Spleen (tissue), 11 donors: ENCODE measurements around the gene SLC9A8. TPM values are rescaled to one million over a fixed set of nuclear protein-coding genes. Genes with fewer than 3 reads are reported as not detected.

Source experiments
- DNase-seq: peaks from one replicate; pipeline ENCODE4 v3.0.0-alpha.2; 2020
- H3K27ac ChIP-seq, 8 donors: fragments of 200-600 bp; sonication (generic) in 7 of 8; 1 replicate in 4 of 8; 2 replicates in 4 of 8; pipeline versions ENCODE4 v1.5.0 to v1.8.0; 2016 to 2021; ENCODE audit warnings: inconsistent platforms in 4 of 8, mild to moderate bottlenecking in 4 of 8, moderate library complexity in 1 of 8
- H3K27me3 ChIP-seq, 7 donors: fragments of 200-600 bp; sonication (generic) in 6 of 7; replicated peaks in 1 of 7; 1 replicate in 4 of 7; 2 replicates in 3 of 7; pipeline versions ENCODE4 v1.5.0 to v1.8.0; 2016 to 2021; ENCODE audit warnings: inconsistent platforms in 3 of 7, mild to moderate bottlenecking in 1 of 7
- H3K36me3 ChIP-seq, 6 donors: fragments of 200-600 bp; sonication (generic) in 5 of 6; 1 replicate in 4 of 6; 2 replicates in 2 of 6; pipeline versions ENCODE4 v1.5.0 to v1.8.0; 2016 to 2021; ENCODE audit warnings: inconsistent platforms in 2 of 6
- H3K4me1 ChIP-seq, 6 donors: fragments of 200-600 bp; sonication (generic) in 5 of 6; 1 replicate in 3 of 6; 2 replicates in 3 of 6; pipeline versions ENCODE4 v1.5.0 to v1.8.0; 2016 to 2021; ENCODE audit warnings: inconsistent platforms in 3 of 6
- H3K4me3 ChIP-seq, 8 donors: fragments of 200-600 bp; sonication (generic) in 7 of 8; 1 replicate in 4 of 8; 2 replicates in 4 of 8; pipeline versions ENCODE4 v1.5.0 to v1.8.0; 2016 to 2021; ENCODE audit warnings: inconsistent platforms in 4 of 8, mild to moderate bottlenecking in 4 of 8, moderate library complexity in 2 of 8
- H3K9me3 ChIP-seq, 8 donors: fragments of 200-600 bp; sonication (generic) in 7 of 8; 1 replicate in 4 of 8; 2 replicates in 4 of 8; pipeline versions ENCODE4 v1.5.0 to v1.8.0; 2016 to 2021; ENCODE audit warnings: inconsistent platforms in 4 of 8
- CTCF ChIP-seq, 11 experiments: fragments of 200-600 bp in 7 of 11; fragments of 450-650 bp in 4 of 11; sonication (generic) in 4 of 11; IDR thresholded peaks in 8 of 11; conservative IDR thresholded peaks in 3 of 11; 1 replicate in 7 of 11; 2 replicates in 4 of 11; pipeline versions ENCODE4 v1.4.0 to v1.8.0; 2016 to 2021; ENCODE audit warnings: antibody characterized with exemption in 11 of 11, inconsistent platforms in 4 of 11, mild to moderate bottlenecking in 1 of 11
- POLR2A ChIP-seq, 3 donors: fragments of 450-650 bp; IDR thresholded peaks; one replicate each; pipeline ENCODE4 v1.5.1; 2017; ENCODE audit warnings: antibody characterized with exemption in 3 of 3, mild to moderate bottlenecking in 1 of 3
- POLR2AphosphoS5 ChIP-seq, 3 donors: sonication (generic); formaldehyde crosslinking; IDR thresholded peaks; one replicate each; pipeline ENCODE4 v1.5.1; 2017; ENCODE audit warnings: antibody characterized with exemption in 3 of 3
- WGBS, 5 donors: extraction: QIAGEN DNeasy Blood & Tissue Kit in 3 of 5; methylation state at CpG; one replicate each; pipeline versions ENCODE4 v1.1.5 to v1.1.7; 2013 to 2018; 5-methylcytosine and 5-hydroxymethylcytosine counted together
- intact Hi-C: fragments of 100-400 bp; cut with DNase I; formaldehyde crosslinking; loops from one replicate; pipeline ENCODE4 v1.15.0; 2023; ENCODE audit warnings: low total_unique reads
- polyA plus RNA-seq, 3 donors: library from polyadenylated mRNA; stranded (reverse); fragments of 200-250 nt; gene quantifications; one replicate each; pipeline ENCODE4 v1.2.1, GENCODE V29; 2013
- total RNA-seq, 7 donors: library from RNA; depleted of rRNA in 3 of 7; stranded (reverse); fragments of >200 nt in 3 of 7; fragmentation: NEBNext Ultra II Directional in 4 of 7; extraction: Animal tissue kit (Norgen Biotek cat#: 25700) in 4 of 7; gene quantifications; one replicate each; pipeline versions ENCODE4 v1.1.0 to v1.2.1, GENCODE V29; 2016 to 2021
- donor health status: healthy with polysubstance abuse.
- donor health status: DM: no; HTN: no; CAD: no; lungs with moderate emphysema.
- donor health status: DM: no; HTN: no; CAD: no.
- donor health status: Bipolar disorder and iron deficiency.
- donor health status: healthy.
- donor health status: DM: no; HTN: no; CAD: no.
- donor health status: DM: yes; HTN: yes; CAD: no.

SLC9A8 gene
- total and polyA plus RNA-seq, 10 donors = 4.6 to 35.3 (median 22.3) TPM

DNA sequence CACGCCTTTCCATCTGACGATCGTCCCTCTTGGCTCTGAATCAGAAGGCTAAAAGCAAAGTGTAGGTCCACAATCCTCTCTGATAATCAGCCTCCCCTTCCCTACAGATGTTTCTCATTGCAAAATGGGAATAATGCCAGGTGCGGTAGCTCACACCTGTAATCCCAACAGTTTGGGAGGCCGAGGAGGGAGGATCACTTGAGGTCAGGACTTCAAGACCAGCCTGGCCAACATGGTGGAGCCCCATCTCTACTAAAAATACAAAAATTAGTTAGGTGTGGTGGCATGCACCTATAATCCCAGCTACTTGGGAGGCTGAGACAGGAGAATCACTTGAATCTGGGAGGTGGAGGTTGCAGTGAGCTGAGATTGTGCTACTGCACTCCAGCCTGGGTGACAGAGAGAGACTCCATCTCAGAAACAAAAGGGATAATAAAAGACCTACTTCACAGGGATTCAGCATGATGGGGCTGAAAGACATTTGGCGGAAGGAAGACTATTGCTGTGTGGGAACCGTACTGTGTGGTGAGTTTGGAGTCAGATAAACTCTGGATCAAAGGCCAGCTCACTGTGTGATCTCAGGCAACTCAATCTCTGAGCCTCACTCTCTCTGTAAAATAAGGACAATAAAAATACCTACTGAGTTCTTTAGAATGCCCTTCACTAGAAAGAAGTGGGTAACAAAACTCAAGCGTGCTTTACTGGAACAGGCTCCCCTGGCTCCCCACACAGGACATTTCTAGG, 15.9 kb upstream of the SLC9A8 start:
- no peak for DNase-seq
- intact Hi-C loops = no loop called here

GRCh38 chr20:49797344-49797615, 15.3 kb upstream of the SLC9A8 start:
- Histone ChIP-seq H3K27me3 (no peaks in the 10 kb centered on the region), H3K27ac (no peak overlapping the region), H3K4me1 (peaks cover 23 to 65% (median 50%) of the 10 kb centered on the region in 6 donors), H3K9me3 (no peaks in the 10 kb centered on the region), H3K4me3 (no peak overlapping the region), H3K36me3 (no peaks in the 10 kb centered on the region)
- TF ChIP-seq POLR2A (IDR thresholded peaks at IDR 0.05) (no peak), CTCF (IDR thresholded peaks at IDR 0.05 in 8 of 11, conservative IDR thresholded peaks at IDR 0.05 in 3 of 11) (no peak), POLR2AphosphoS5 (IDR thresholded peaks at IDR 0.05) (no peak)
- intact Hi-C loops = no loop called here
- no peak for DNase-seq
- WGBS, 5 donors = 82 to 93% (median 87%) methylated on average over 6 of the region's 6 CpGs

More for the DNA sequence above, 15.9 kb upstream of the SLC9A8 start:
- Histone ChIP-seq H3K27me3 (no peaks in the 10 kb centered on the region), H3K27ac (no peak overlapping the region), H3K4me3 (no peak overlapping the region), H3K4me1 (peaks cover 22 to 65% (median 48%) of the 10 kb centered on the region in 6 donors), H3K9me3 (no peaks in the 10 kb centered on the region), H3K36me3 (no peaks in the 10 kb centered on the region)
- 87 to 94% (median 92%) methylated on average over 8 of the region's 8 CpGs for WGBS, 5 donors
- no peak for TF ChIP-seq POLR2A (IDR thresholded peaks at IDR 0.05)
- TF ChIP-seq POLR2AphosphoS5 (IDR thresholded peaks at IDR 0.05) = no peak
- no peak for TF ChIP-seq CTCF (IDR thresholded peaks at IDR 0.05 in 8 of 11, conservative IDR thresholded peaks at IDR 0.05 in 3 of 11)

GRCh38 chr20:49798718-49799117, 13.9 kb upstream of the SLC9A8 start:
- TF ChIP-seq POLR2A (IDR thresholded peaks at IDR 0.05) = no peak
- no peak for TF ChIP-seq POLR2AphosphoS5 (IDR thresholded peaks at IDR 0.05)
- no peak for TF ChIP-seq CTCF (IDR thresholded peaks at IDR 0.05 in 8 of 11, conservative IDR thresholded peaks at IDR 0.05 in 3 of 11)
- Histone ChIP-seq H3K9me3 (no peaks in the 10 kb centered on the region), H3K4me3 (no peak overlapping the region), H3K36me3 (no peaks in the 10 kb centered on the region), H3K4me1 (peaks cover 20 to 65% (median 49%) of the 10 kb centered on the region in 6 donors), H3K27me3 (no peaks in the 10 kb centered on the region), H3K27ac (no peak overlapping the region)
- DNase-seq = no peak
- intact Hi-C loops = no loop called here
- whole genome bisulfite sequencing, 5 donors = 87 to 93% (median 90%) methylated on average over 4 of the region's 4 CpGs

GRCh38 chr20:49799698-49800097, 12.9 kb upstream of the SLC9A8 start:
- intact Hi-C loops = no loop called here
- Histone ChIP-seq H3K4me3 (no peak overlapping the region), H3K27me3 (no peaks in the 10 kb centered on the region), H3K9me3 (no peaks in the 10 kb centered on the region), H3K4me1 (peaks cover 11 to 55% (median 39%) of the 10 kb centered on the region in 6 donors), H3K36me3 (no peaks in the 10 kb centered on the region), H3K27ac (peak overlapping the region in 5 of 8 donors; percentile 29 to 79 (median 54))
- DNase-seq = no peak
- TF ChIP-seq POLR2A (IDR thresholded peaks at IDR 0.05) (no peak), CTCF (IDR thresholded peaks at IDR 0.05 in 8 of 11, conservative IDR thresholded peaks at IDR 0.05 in 3 of 11) (no peak), POLR2AphosphoS5 (IDR thresholded peaks at IDR 0.05) (no peak)
- WGBS, 5 donors = 83 to 90% (median 86%) methylated on average over 8 of the region's 8 CpGs
